Ovary (tissue), 9 donors: ENCODE measurements around the gene MCF2L. TPM values are rescaled to one million over a fixed set of nuclear protein-coding genes. Genes with fewer than 3 reads are reported as not detected.

ENCODE experiments used
- DNase-seq, 5 donors: peaks; one replicate each; pipeline ENCODE4 v3.0.0-alpha.2; 2019 to 2020
- H3K27ac ChIP-seq, 2 donors: fragments of 200-600 bp; one replicate each; pipeline versions ENCODE4 v1.5.1 to v1.8.0; 2019 to 2022
- H3K27me3 ChIP-seq: fragments of 200-600 bp; one replicate; pipeline ENCODE4 v1.8.0; 2022
- H3K36me3 ChIP-seq: fragments of 200-600 bp; sonication (generic); one replicate; pipeline ENCODE4 v1.5.1; 2019
- H3K4me1 ChIP-seq: one replicate; pipeline ENCODE4 v1.8.1; 2013; ENCODE audit warnings: mild to moderate bottlenecking, moderate library complexity; ENCODE audit not compliant: insufficient read depth
- H3K4me3 ChIP-seq: fragments of 200-600 bp; sonication (generic); one replicate; pipeline ENCODE4 v1.5.1; 2017
- H3K9me3 ChIP-seq, 2 donors: fragments of 200-600 bp in 1 of 2; sonication (generic) in 1 of 2; one replicate each; pipeline versions ENCODE4 v1.5.1 to v1.8.1; 2013 to 2019; ENCODE audit warnings: mild to moderate bottlenecking in 1 of 2, moderate library complexity in 1 of 2
- CTCF ChIP-seq, 3 donors: fragments of 450-650 bp in 2 of 3; fragments of 200-600 bp in 1 of 3; IDR thresholded peaks; one replicate each; pipeline versions ENCODE4 v1.5.1 to v1.8.0; 2016 to 2022; ENCODE audit warnings: antibody characterized with exemption in 3 of 3, mild to moderate bottlenecking in 1 of 3
- EP300 ChIP-seq: sonication (generic); formaldehyde crosslinking; IDR thresholded peaks from one replicate; pipeline ENCODE4 v1.6.1; 2017; ENCODE audit warnings: antibody characterized with exemption
- POLR2A ChIP-seq: fragments of 450-650 bp; IDR thresholded peaks from one replicate; pipeline ENCODE4 v1.6.1; 2017; ENCODE audit warnings: antibody characterized with exemption, mild to moderate bottlenecking, moderate library complexity
- WGBS, 3 donors: extraction: QIAGEN DNeasy Blood & Tissue Kit in 1 of 3; methylation state at CpG; one replicate each; pipeline versions ENCODE4 v1.1.5 to v1.1.7; 2013 to 2017; 5-methylcytosine and 5-hydroxymethylcytosine counted together
- intact Hi-C, 4 donors: fragments of 100-400 bp; cut with DNase I; formaldehyde crosslinking; loops; one replicate each; pipeline versions ENCODE4 v1.11.0 to v1.15.1; 2022 to 2023
- polyA plus RNA-seq, 2 donors: library from polyadenylated mRNA; stranded (reverse); fragments of 200-250 nt in 1 of 2; fragments of 350-450 nt in 1 of 2; fragmentation: Illumina TruSeq in 1 of 2; extraction: RNeasy Lipid Tissue Mini Kit (QIAGEN cat#74804) in 1 of 2; gene quantifications; one replicate each; pipeline ENCODE4 v1.2.3, GENCODE V29; 2013 to 2014
- total RNA-seq, 7 donors: library from RNA; depleted of rRNA in 2 of 7; stranded (reverse); fragments of >200 nt in 2 of 7; fragmentation: NEBNext Ultra II Directional in 3 of 7; extraction: Animal tissue kit (Norgen Biotek cat#: 25700) in 3 of 7; gene quantifications; one replicate each; pipeline versions ENCODE4 v1.1.0 to v1.2.4, GENCODE V29; 2016 to 2023
- donor health status: DM: no; HTN: no; CAD: no; lungs with moderate emphysema.
- donor health status: DM: no; HTN: no; CAD: no.
- donor health status: Bipolar disorder and iron deficiency.
- donor health status: DM: yes; HTN: yes; CAD: no.
- donor health status: DM: no; HTN: no; CAD: no.
- donor health status: DM: yes; HTN: yes; CAD: no.

MCF2L gene
- total and polyA plus RNA-seq, 9 donors = 5.6 to 22.2 (median 8.7) TPM

- 10 to 14% (median 13%) methylated on average over 42 to 47 of the region's 48 CpGs for WGBS, 3 donors
- no peak overlapping the region for H3K4me3 ChIP-seq
- H3K27me3 ChIP-seq = no peaks in the 10 kb centered on the region
- no peak overlapping the region for H3K27ac ChIP-seq
- no peaks in the 10 kb centered on the region for H3K36me3 ChIP-seq
- intact Hi-C loops = no loop called here
- TF ChIP-seq CTCF (IDR thresholded peaks at IDR 0.05) = no peak
- no peak for TF ChIP-seq EP300
- TF ChIP-seq POLR2A = no peak
- no peak for DNase-seq
- no peaks in the 10 kb centered on the region for H3K9me3 ChIP-seq
- H3K4me1 ChIP-seq = peaks cover 6% of the 10 kb centered on the region
Measured at GRCh38 chr13:113050734-113051431, 81.9 kb downstream of the MCF2L start.

GRCh38 chr13:113051641-113052040 lies 82.6 kb downstream of the MCF2L start:
- no peak for TF ChIP-seq POLR2A
- no peak for TF ChIP-seq EP300
- TF ChIP-seq CTCF (IDR thresholded peaks at IDR 0.05) = no peak
- Histone ChIP-seq H3K27ac (no peak overlapping the region), H3K4me3 (no peak overlapping the region), H3K4me1 (peaks cover 6% of the 10 kb centered on the region), H3K27me3 (no peaks in the 10 kb centered on the region), H3K9me3 (no peaks in the 10 kb centered on the region), H3K36me3 (no peaks in the 10 kb centered on the region)
- no peak for DNase-seq
- WGBS, 3 donors = 77 to 84% (median 81%) methylated on average over 14 of the region's 14 CpGs
- intact Hi-C loops = no loop called here

- WGBS, 3 donors = 41 to 62% (median 46%) methylated on average over 16 of the region's 16 CpGs
- Histone ChIP-seq H3K9me3 (no peaks in the 10 kb centered on the region), H3K27me3 (no peaks in the 10 kb centered on the region), H3K4me3 (no peak overlapping the region), H3K27ac (no peak overlapping the region), H3K4me1 (peaks cover 6% of the 10 kb centered on the region), H3K36me3 (no peaks in the 10 kb centered on the region)
- DNase-seq = no peak
- intact Hi-C loops = no loop called here
- no peak for TF ChIP-seq POLR2A
Measured at GRCh38 chr13:113052206-113052605, 83.2 kb downstream of the MCF2L start.

GRCh38 chr13:113052971-113053370 lies 84.0 kb downstream of the MCF2L start:
- no peak for DNase-seq
- WGBS, 3 donors = 85 to 91% (median 86%) methylated on average over 13 of the region's 13 CpGs

More at GRCh38 chr13:113052971-113053370, 84.0 kb downstream of the MCF2L start:
- H3K9me3 ChIP-seq = no peaks in the 10 kb centered on the region
- H3K4me3 ChIP-seq = no peak overlapping the region
- H3K27me3 ChIP-seq = no peaks in the 10 kb centered on the region
- H3K4me1 ChIP-seq = peaks cover 6% of the 10 kb centered on the region
- no peaks in the 10 kb centered on the region for H3K36me3 ChIP-seq
- TF ChIP-seq EP300 (no peak), POLR2A (no peak), CTCF (IDR thresholded peaks at IDR 0.05) (no peak)
- intact Hi-C loops = no loop called here
- no peak overlapping the region for H3K27ac ChIP-seq
